Measurements from ENCODE around the gene ABCA13. TPM values are rescaled to one million over a fixed set of nuclear protein-coding genes. Genes with fewer than 3 reads are reported as not detected.

ABCA13 gene
- total RNA-seq, 1 experiment from 2014 or later = 0.76 TPM

- intact Hi-C loops (cut with micrococcal nuclease; ENCODE audit: unreplicated experiment) = no loop called here
- no peak overlapping the region for H3K27ac ChIP-seq
- TF ChIP-seq CTCF (conservative IDR thresholded peaks at IDR 0.05) = no peak
- no peak for TF ChIP-seq EZH2 (IDR thresholded peaks at IDR 0.05; ENCODE audit: low read depth)
- no peak overlapping the region for H2AFZ ChIP-seq
- no TSS peak for BruUV-seq (replicated peaks)
- ChIA-PET CTCF (no interaction called here), POLR2A (ENCODE audit: unreplicated experiment) (no interaction called here)
- H3K4me1 ChIP-seq (replicated peaks; ENCODE audit: insufficient read depth) = no peaks in the 10 kb centered on the region
- H3K79me2 ChIP-seq (ENCODE audit: low read depth) = no peaks in the 10 kb centered on the region
- no peaks in the 10 kb centered on the region for H3K9me3 ChIP-seq (ENCODE audit: insufficient read depth, low read depth)
- H3K4me3 ChIP-seq = no peak overlapping the region
- DNase-seq = peak in 1 of 2 experiments; percentile 69
- no peak overlapping the region for H3K4me2 ChIP-seq
- H3F3A ChIP-seq (ENCODE audit: insufficient read depth, low read depth) = no peaks in the 10 kb centered on the region
- H3K27me3 ChIP-seq (ENCODE audit: insufficient read depth, low read depth) = peaks cover 48% of the 10 kb centered on the region
- no peaks in the 10 kb centered on the region for H4K20me1 ChIP-seq (ENCODE audit: insufficient read depth)
- H3K9me2 ChIP-seq (ENCODE audit: insufficient read depth) = no peaks in the 10 kb centered on the region
- no peaks in the 10 kb centered on the region for H3K36me3 ChIP-seq (ENCODE audit: low read depth)
Observed at GRCh38 chr7:48458701-48459524, 287.7 kb downstream of the ABCA13 start.

- no peak for DNase-seq
- Histone ChIP-seq H3K4me3 (no peak overlapping the region), H3K4me1 (replicated peaks; ENCODE audit: insufficient read depth) (no peaks in the 10 kb centered on the region), H3K27ac (no peak overlapping the region), H4K20me1 (ENCODE audit: insufficient read depth) (no peaks in the 10 kb centered on the region), H3K9me2 (ENCODE audit: insufficient read depth) (no peaks in the 10 kb centered on the region), H3K9me3 (ENCODE audit: insufficient read depth, low read depth) (no peaks in the 10 kb centered on the region), H3K36me3 (ENCODE audit: low read depth) (no peaks in the 10 kb centered on the region), H3K4me2 (no peak overlapping the region), H2AFZ (no peak overlapping the region), H3K79me2 (ENCODE audit: low read depth) (no peaks in the 10 kb centered on the region), H3K27me3 (ENCODE audit: insufficient read depth, low read depth) (peaks cover 33% of the 10 kb centered on the region; the same call in 1 of the 2 replicates), H3F3A (ENCODE audit: insufficient read depth, low read depth) (no peaks in the 10 kb centered on the region)
- ChIA-PET POLR2A (ENCODE audit: unreplicated experiment) (no interaction called here), CTCF (no interaction called here)
- intact Hi-C loops (cut with micrococcal nuclease; ENCODE audit: unreplicated experiment) = no loop called here
- TF ChIP-seq CTCF (conservative IDR thresholded peaks at IDR 0.05) = no peak
- no peak for TF ChIP-seq EZH2 (IDR thresholded peaks at IDR 0.05; ENCODE audit: low read depth)
- no TSS peak for BruUV-seq (replicated peaks)
Observed at GRCh38 chr7:48466713-48467112, 295.5 kb downstream of the ABCA13 start.

- H3K79me2 ChIP-seq (ENCODE audit: low read depth) = no peaks in the 10 kb centered on the region
- CTCF ChIA-PET = interaction anchor here (0.6 kb wide), 1 partner anchor 685 kb away, joined by 4 read pairs; no protein-coding TSS in a partner anchor
- no peaks in the 10 kb centered on the region for H3K9me2 ChIP-seq (ENCODE audit: insufficient read depth)
- no peaks in the 10 kb centered on the region for H3F3A ChIP-seq (ENCODE audit: insufficient read depth, low read depth)
- no peak overlapping the region for H2AFZ ChIP-seq
- H3K4me3 ChIP-seq = no peak overlapping the region
- peaks cover 54% of the 10 kb centered on the region; the same call in 1 of the 2 replicates for H3K27me3 ChIP-seq (ENCODE audit: insufficient read depth, low read depth)
- no peaks in the 10 kb centered on the region for H3K9me3 ChIP-seq (ENCODE audit: insufficient read depth, low read depth)
- H3K4me2 ChIP-seq = no peak overlapping the region
- no peak for TF ChIP-seq EZH2 (IDR thresholded peaks at IDR 0.05; ENCODE audit: low read depth)
- no peak for TF ChIP-seq CTCF (conservative IDR thresholded peaks at IDR 0.05)
- no TSS peak for BruUV-seq (replicated peaks)
- POLR2A ChIA-PET (ENCODE audit: unreplicated experiment) = no interaction called here
- H3K27ac ChIP-seq = no peak overlapping the region
- no peak for DNase-seq
- no peaks in the 10 kb centered on the region for H3K4me1 ChIP-seq (replicated peaks; ENCODE audit: insufficient read depth)
- no peaks in the 10 kb centered on the region for H3K36me3 ChIP-seq (ENCODE audit: low read depth)
- intact Hi-C loops (cut with micrococcal nuclease; ENCODE audit: unreplicated experiment) = no loop called here
- H4K20me1 ChIP-seq (ENCODE audit: insufficient read depth) = no peaks in the 10 kb centered on the region
Observed at GRCh38 chr7:48471196-48471595, 299.9 kb downstream of the ABCA13 start.

Data from PC-9 (cell line).